HCT116 (cell line): ENCODE results near the gene RAB27B. TPM values are rescaled to one million over a fixed set of nuclear protein-coding genes. Genes with fewer than 3 reads are reported as not detected.

Experiments used
- ATAC-seq: fragments of 200-7000 bp; cut with Tn5 transposase; 2 replicates; pipeline ENCODE4 v1.9.1; 2020; ENCODE audit warnings: mild to moderate bottlenecking, moderate library complexity
- BruUV-seq: library from RNA; stranded (reverse); fragments of 400-500 nt; replicated peaks from 2 replicates; lab custom pipeline; 2021; lab: Mats Ljungman, UMichigan
- CTCF ChIA-PET: fragments of 300-600 bp; sonication (Branson Sonifier 250); formaldehyde crosslinking; loops from one replicate; lab custom pipeline; 2021; ENCODE audit warnings: antibody characterized with exemption; lab: Charles Lee
- POLR2A ChIA-PET: fragments of 300-600, 350-600 bp; sonication (Branson Sonifier 250); formaldehyde crosslinking; loops from one replicate; lab custom pipeline; 2021; ENCODE audit warnings: antibody characterized with exemption; lab: Charles Lee
- RAD21 ChIA-PET, 2 experiments: fragments of 300-600 bp; sonication (Branson Sonifier 250); formaldehyde crosslinking; loops; one replicate each; lab custom pipeline; 2023; ENCODE audit warnings: low total read pairs in 2 of 2; ENCODE audit not compliant: uncharacterized antibody in 2 of 2, unreplicated experiment in 2 of 2, low non-redundant PET in 1 of 2; lab: Charles Lee
- DNase-seq: peaks from one replicate; pipeline ENCODE4 v3.0.0-alpha.2; 2010; ENCODE audit warnings: low read depth, low spot score
- H2AFZ ChIP-seq: fragments of 200-600 bp; shearing (Covaris generic), sonication (generic); 2 replicates; pipeline ENCODE4 v1.6.1; 2017; ENCODE audit warnings: low read depth, mixed run types, mixed read lengths, antibody characterized with exemption, low read length; ENCODE audit not compliant: poor library complexity, severe bottlenecking
- H3K27ac ChIP-seq: 2 replicates; pipeline ENCODE4 v1.5.1; 2012; ENCODE audit warnings: low read depth, low read length
- H3K27me3 ChIP-seq: fragments of 200-600 bp; sonication (generic); 2 replicates; pipeline ENCODE4 v1.6.1; 2016; ENCODE audit warnings: mixed run types, low read length, mixed read lengths; ENCODE audit not compliant: insufficient read depth
- H3K36me3 ChIP-seq, 2 experiments: fragments of 200-500 bp in 1 of 2; fragments of 200-600 bp in 1 of 2; sonication (Bioruptor generic) in 1 of 2; sonication (generic) in 1 of 2; 2 replicates each; pipeline versions ENCODE4 v1.5.1 to v1.6.1; 2014 to 2016; ENCODE audit warnings: low read length in 2 of 2, inconsistent platforms in 1 of 2, mixed read lengths in 1 of 2, mixed run types in 1 of 2; ENCODE audit not compliant: insufficient read depth in 2 of 2, control insufficient read depth in 1 of 2
- H3K4me1 ChIP-seq, 2 experiments: fragments of 200-600 bp in 1 of 2; sonication (generic) in 1 of 2; 2 replicates each; pipeline versions ENCODE4 v1.5.1 to v1.6.1; 2012 to 2017; ENCODE audit warnings: low read length in 2 of 2, inconsistent platforms in 1 of 2, mild to moderate bottlenecking in 1 of 2, mixed read lengths in 1 of 2, mixed run types in 1 of 2, moderate library complexity in 1 of 2; ENCODE audit not compliant: insufficient read depth in 2 of 2, control insufficient read depth in 1 of 2
- H3K4me2 ChIP-seq: fragments of 200-600 bp; sonication (generic); 2 replicates; pipeline ENCODE4 v1.6.1; 2017; ENCODE audit warnings: mixed run types, low read length, mixed read lengths
- H3K4me3 ChIP-seq, 2 experiments: fragments of 200-600 bp in 1 of 2; sonication (generic) in 1 of 2; replicated peaks in 1 of 2; 2 replicates each; pipeline ENCODE4 v1.5.1; 2011 to 2016; ENCODE audit warnings: low read length in 2 of 2, control low read depth in 1 of 2, low read depth in 1 of 2, mild to moderate bottlenecking in 1 of 2, mixed read lengths in 1 of 2, mixed run types in 1 of 2
- H3K79me2 ChIP-seq: fragments of 200-600 bp; sonication (generic); 2 replicates; pipeline ENCODE4 v1.6.1; 2017; ENCODE audit warnings: mild to moderate bottlenecking, mixed run types, low read length, moderate library complexity, mixed read lengths; ENCODE audit not compliant: insufficient read depth
- H3K9ac ChIP-seq: fragments of 200-600 bp; sonication (generic); 2 replicates; pipeline ENCODE4 v1.6.1; 2016; ENCODE audit warnings: low read length, mixed read lengths
- H3K9me2 ChIP-seq: fragments of 200-600 bp; sonication (generic), shearing (Covaris generic); 2 replicates; pipeline ENCODE4 v1.6.1; 2017; ENCODE audit warnings: mixed run types, mild to moderate bottlenecking, moderate library complexity; ENCODE audit not compliant: insufficient read depth
- H3K9me3 ChIP-seq, 2 experiments: fragments of 200-500 bp in 1 of 2; fragments of 200-600 bp in 1 of 2; sonication (Bioruptor generic) in 1 of 2; sonication (generic) in 1 of 2; 2 replicates each; pipeline ENCODE4 v1.6.1; 2014 to 2017; ENCODE audit warnings: low read length in 2 of 2, mixed read lengths in 2 of 2, inconsistent platforms in 1 of 2, low read depth in 1 of 2, mild to moderate bottlenecking in 1 of 2, mixed run types in 1 of 2, moderate library complexity in 1 of 2; ENCODE audit not compliant: control insufficient read depth in 1 of 2, insufficient read depth in 1 of 2
- H4K20me1 ChIP-seq: fragments of 200-600 bp; sonication (generic), shearing (Covaris generic); 2 replicates; pipeline ENCODE4 v1.6.1; 2017; ENCODE audit warnings: mixed run types, mild to moderate bottlenecking, moderate library complexity; ENCODE audit not compliant: insufficient read depth
- CBX3 ChIP-seq: IDR thresholded peaks from 2 replicates; pipeline ENCODE4 v1.6.1; 2012; ENCODE audit warnings: low read depth
- EGR1 ChIP-seq: IDR thresholded peaks from 2 replicates; pipeline ENCODE4 v1.6.1; 2012; ENCODE audit warnings: low read depth
- EZH2 ChIP-seq: fragments of 200-600 bp; sonication (generic); IDR thresholded peaks from 2 replicates; pipeline ENCODE4 v1.6.1; 2017; ENCODE audit warnings: antibody characterized with exemption, mixed run types
- JUND ChIP-seq: IDR thresholded peaks from 2 replicates; pipeline ENCODE4 v1.6.1; 2012
- POLR2A ChIP-seq: IDR thresholded peaks from 2 replicates; pipeline ENCODE4 v1.7.0; 2011; ENCODE audit warnings: borderline replicate concordance; ENCODE audit not compliant: insufficient read depth, insufficient read length; ENCODE audit errors: extremely low read depth
- POLR2AphosphoS5 ChIP-seq: IDR thresholded peaks from 2 replicates; pipeline ENCODE4 v1.6.1; 2011; ENCODE audit warnings: mild to moderate bottlenecking, low read depth, low read length, moderate library complexity
- RAD21 ChIP-seq: IDR thresholded peaks from 2 replicates; pipeline ENCODE4 v1.6.1; 2012; ENCODE audit warnings: low read depth, mild to moderate bottlenecking
- SP1 ChIP-seq: IDR thresholded peaks from 2 replicates; pipeline ENCODE4 v1.6.1; 2012; ENCODE audit warnings: low read depth
- SRF ChIP-seq: IDR thresholded peaks from 2 replicates; pipeline ENCODE4 v1.6.1; 2012; ENCODE audit warnings: low read depth
- TCF7L2 ChIP-seq: IDR thresholded peaks from 2 replicates; pipeline ENCODE4 v1.7.0; 2011; ENCODE audit warnings: borderline replicate concordance, inconsistent platforms; ENCODE audit not compliant: insufficient read depth, insufficient read length; ENCODE audit errors: extremely low read depth
- ZFX ChIP-seq: fragments of 450-650 bp; IDR thresholded peaks from 2 replicates; pipeline ENCODE4 v1.6.1; 2017
- ZNF274 ChIP-seq: fragments of 200-500 bp; sonication (Bioruptor generic); IDR thresholded peaks from 2 replicates; pipeline ENCODE4 v1.6.1; 2014; ENCODE audit warnings: mild to moderate bottlenecking, low read depth, low read length, inconsistent platforms
- intact Hi-C: fragments of 100-400 bp; cut with micrococcal nuclease; formaldehyde crosslinking; loops from 2 replicates; pipeline ENCODE4 v1.10.0; 2022
- total RNA-seq: library from RNA; stranded (reverse); gene quantifications from one replicate; pipeline ENCODE4 v1.2.1, GENCODE V29; 2021; ENCODE audit not compliant: unreplicated experiment
- TF ChIP-seq, protein P1 (sequence below): IDR thresholded peaks from 2 replicates; pipeline ENCODE4 v1.6.1; 2012
- TF ChIP-seq, protein P2 (sequence below): IDR thresholded peaks from 2 replicates; pipeline ENCODE4 v1.6.1; 2011; ENCODE audit warnings: mild to moderate bottlenecking, low read length, moderate library complexity; ENCODE audit not compliant: insufficient replicate concordance; ENCODE audit errors: extremely low read depth
- TF ChIP-seq, protein P3 (sequence below), 3 experiments: fragments of 200-600 bp in 1 of 3; sonication (generic) in 1 of 3; IDR thresholded peaks in 2 of 3; conservative IDR thresholded peaks in 1 of 3; 2 replicates each; pipeline ENCODE4 v1.5.1; 2012 to 2017; ENCODE audit warnings: low read depth in 2 of 3, low read length in 2 of 3, antibody characterized with exemption in 1 of 3, borderline replicate concordance in 1 of 3, control low read depth in 1 of 3, mild to moderate bottlenecking in 1 of 3, mixed read lengths in 1 of 3, mixed run types in 1 of 3, moderate library complexity in 1 of 3; ENCODE audit not compliant: insufficient read depth in 1 of 3
- TF ChIP-seq, protein P4 (sequence below): IDR thresholded peaks from 2 replicates; pipeline ENCODE4 v1.6.1; 2012

Gene RAB27B
- total RNA-seq, 1 experiment from 2014 or later, result 2.2 TPM

DNA sequence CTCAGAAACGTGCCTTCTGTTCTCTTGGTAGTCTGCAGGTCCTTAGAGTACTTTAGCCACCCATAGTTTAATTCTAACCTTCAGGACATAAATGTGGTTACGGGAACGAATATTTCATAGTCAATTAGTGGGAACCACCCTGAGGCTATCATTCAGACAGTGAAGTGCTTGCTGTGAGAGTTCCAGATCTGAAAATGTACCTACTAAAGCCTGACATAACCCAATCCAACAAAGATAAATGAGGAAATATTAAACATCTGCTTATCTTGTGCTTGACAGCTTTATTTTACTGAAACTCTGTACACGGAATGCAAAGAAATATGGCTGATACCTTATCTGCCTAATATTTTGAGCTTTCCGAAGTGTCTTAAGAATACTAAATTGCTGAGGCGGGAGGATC, 43.0 kb downstream of the RAB27B start:
- Histone ChIP-seq H3K79me2 (no peaks in the 10 kb centered on the region), H3K9ac (no peak overlapping the region), H3K9me3 (no peaks in the 10 kb centered on the region), H3K27ac (no peak overlapping the region), H3K9me2 (no peaks in the 10 kb centered on the region), H3K4me3 (no peak overlapping the region), H3K36me3 (no peaks in the 10 kb centered on the region), H4K20me1 (no peaks in the 10 kb centered on the region), H3K4me2 (no peak overlapping the region), H2AFZ (no peak overlapping the region), H3K27me3 (no peaks in the 10 kb centered on the region), H3K4me1 (no peaks in the 10 kb centered on the region)
- intact Hi-C loops, result no loop called here
- CTCF ChIA-PET, result no interaction called here
- POLR2A ChIA-PET, result no interaction called here
- DNase-seq (no peak), ATAC-seq (no peak)
- TF ChIP-seq TCF7L2, result no peak
- BruUV-seq, result no TSS peak
- RAD21 ChIA-PET, result no interaction called here

DNA sequence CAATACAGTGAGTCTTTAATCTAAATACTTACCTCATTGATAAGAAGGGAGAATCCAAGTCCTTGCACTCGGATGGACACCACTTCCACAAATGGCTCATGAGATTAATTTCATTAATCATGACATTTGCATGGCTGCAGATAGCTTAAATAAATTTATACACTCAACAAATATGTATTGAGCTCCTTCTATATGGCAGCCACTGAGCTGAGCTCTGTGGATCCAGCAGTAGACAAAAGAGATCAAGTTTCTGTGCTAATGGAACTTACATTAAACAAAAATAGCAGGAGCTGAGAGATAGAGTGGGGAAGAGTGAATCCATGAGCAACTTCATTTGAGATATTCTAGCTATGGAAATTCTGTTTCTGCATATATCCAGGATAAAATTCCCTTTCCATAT, 44.4 kb downstream of the RAB27B start:
- H3K9ac ChIP-seq, result no peak overlapping the region
- no peak overlapping the region for H2AFZ ChIP-seq
- H3K4me2 ChIP-seq, result no peak overlapping the region
- ChIA-PET CTCF (no interaction called here), RAD21 (no interaction called here), POLR2A (no interaction called here)
- DNase-seq (no peak), ATAC-seq (no peak)
- no peaks in the 10 kb centered on the region for H4K20me1 ChIP-seq
- BruUV-seq, result no TSS peak
- no peaks in the 10 kb centered on the region for H3K4me1 ChIP-seq
- no peaks in the 10 kb centered on the region for H3K27me3 ChIP-seq
- no peak overlapping the region for H3K4me3 ChIP-seq
- intact Hi-C loops, result no loop called here
- H3K27ac ChIP-seq, result no peak overlapping the region
- H3K79me2 ChIP-seq, result no peaks in the 10 kb centered on the region
- no peaks in the 10 kb centered on the region for H3K9me3 ChIP-seq
- TF ChIP-seq, protein P1, sequence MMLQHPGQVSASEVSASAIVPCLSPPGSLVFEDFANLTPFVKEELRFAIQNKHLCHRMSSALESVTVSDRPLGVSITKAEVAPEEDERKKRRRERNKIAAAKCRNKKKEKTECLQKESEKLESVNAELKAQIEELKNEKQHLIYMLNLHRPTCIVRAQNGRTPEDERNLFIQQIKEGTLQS, result no peak
- TF ChIP-seq, protein P2, sequence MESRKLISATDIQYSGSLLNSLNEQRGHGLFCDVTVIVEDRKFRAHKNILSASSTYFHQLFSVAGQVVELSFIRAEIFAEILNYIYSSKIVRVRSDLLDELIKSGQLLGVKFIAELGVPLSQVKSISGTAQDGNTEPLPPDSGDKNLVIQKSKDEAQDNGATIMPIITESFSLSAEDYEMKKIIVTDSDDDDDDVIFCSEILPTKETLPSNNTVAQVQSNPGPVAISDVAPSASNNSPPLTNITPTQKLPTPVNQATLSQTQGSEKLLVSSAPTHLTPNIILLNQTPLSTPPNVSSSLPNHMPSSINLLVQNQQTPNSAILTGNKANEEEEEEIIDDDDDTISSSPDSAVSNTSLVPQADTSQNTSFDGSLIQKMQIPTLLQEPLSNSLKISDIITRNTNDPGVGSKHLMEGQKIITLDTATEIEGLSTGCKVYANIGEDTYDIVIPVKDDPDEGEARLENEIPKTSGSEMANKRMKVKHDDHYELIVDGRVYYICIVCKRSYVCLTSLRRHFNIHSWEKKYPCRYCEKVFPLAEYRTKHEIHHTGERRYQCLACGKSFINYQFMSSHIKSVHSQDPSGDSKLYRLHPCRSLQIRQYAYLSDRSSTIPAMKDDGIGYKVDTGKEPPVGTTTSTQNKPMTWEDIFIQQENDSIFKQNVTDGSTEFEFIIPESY, result no peak
- TF ChIP-seq POLR2A, result no peak
- no peak for TF ChIP-seq POLR2AphosphoS5
- no peak for TF ChIP-seq ZFX
- no peak for TF ChIP-seq TCF7L2
- TF ChIP-seq ZNF274, result no peak
- TF ChIP-seq RAD21, result no peak
- TF ChIP-seq, protein P3, sequence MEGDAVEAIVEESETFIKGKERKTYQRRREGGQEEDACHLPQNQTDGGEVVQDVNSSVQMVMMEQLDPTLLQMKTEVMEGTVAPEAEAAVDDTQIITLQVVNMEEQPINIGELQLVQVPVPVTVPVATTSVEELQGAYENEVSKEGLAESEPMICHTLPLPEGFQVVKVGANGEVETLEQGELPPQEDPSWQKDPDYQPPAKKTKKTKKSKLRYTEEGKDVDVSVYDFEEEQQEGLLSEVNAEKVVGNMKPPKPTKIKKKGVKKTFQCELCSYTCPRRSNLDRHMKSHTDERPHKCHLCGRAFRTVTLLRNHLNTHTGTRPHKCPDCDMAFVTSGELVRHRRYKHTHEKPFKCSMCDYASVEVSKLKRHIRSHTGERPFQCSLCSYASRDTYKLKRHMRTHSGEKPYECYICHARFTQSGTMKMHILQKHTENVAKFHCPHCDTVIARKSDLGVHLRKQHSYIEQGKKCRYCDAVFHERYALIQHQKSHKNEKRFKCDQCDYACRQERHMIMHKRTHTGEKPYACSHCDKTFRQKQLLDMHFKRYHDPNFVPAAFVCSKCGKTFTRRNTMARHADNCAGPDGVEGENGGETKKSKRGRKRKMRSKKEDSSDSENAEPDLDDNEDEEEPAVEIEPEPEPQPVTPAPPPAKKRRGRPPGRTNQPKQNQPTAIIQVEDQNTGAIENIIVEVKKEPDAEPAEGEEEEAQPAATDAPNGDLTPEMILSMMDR (IDR thresholded peaks at IDR 0.05 in 2 of 3, conservative IDR thresholded peaks at IDR 0.05 in 1 of 3; ENCODE audit: borderline replicate concordance in 1 of 3, insufficient read depth in 1 of 3, low read depth in 2 of 3, low read length in 2 of 3), result no peak
- no peak for TF ChIP-seq EZH2
- TF ChIP-seq CBX3, result no peak
- no peak for TF ChIP-seq JUND
- TF ChIP-seq, protein P4, sequence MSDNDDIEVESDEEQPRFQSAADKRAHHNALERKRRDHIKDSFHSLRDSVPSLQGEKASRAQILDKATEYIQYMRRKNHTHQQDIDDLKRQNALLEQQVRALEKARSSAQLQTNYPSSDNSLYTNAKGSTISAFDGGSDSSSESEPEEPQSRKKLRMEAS, result no peak
- TF ChIP-seq EGR1, result no peak
- TF ChIP-seq SRF, result no peak
- no peak for TF ChIP-seq SP1
- H3K36me3 ChIP-seq, result no peaks in the 10 kb centered on the region
- no peaks in the 10 kb centered on the region for H3K9me2 ChIP-seq
